Measurements from ENCODE around the gene ZBTB21.

- no peak for TF ChIP-seq CTCF (IDR thresholded peaks at IDR 0.05)
- no peak for TF ChIP-seq POLR2AphosphoS5 (IDR thresholded peaks at IDR 0.05)
- no peak for TF ChIP-seq POLR2A (IDR thresholded peaks at IDR 0.05)
These were observed 39.2 kb downstream of the ZBTB21 start for GRCh38 chr21:41970751-41971653.

Measured in stomach (tissue), 4 donors.